ENCODE results near the gene PRSS36. TPM values are rescaled to one million over a fixed set of nuclear protein-coding genes. Genes with fewer than 3 reads are reported as not detected.
"Not testable (repeated sequence)": the region's sequence is repeated elsewhere in the genome, so short reads cannot be mapped to it uniquely, and the experiment has no call there.

Gene PRSS36
- total RNA-seq, 1 donor from 2014 or later, result 2.0 TPM

- no peak for TF ChIP-seq CTCF (conservative IDR thresholded peaks at IDR 0.05)
- no peak for DNase-seq (ENCODE audit: extremely low spot score, unreplicated experiment)
- H3K9me3 Mint-ChIP-seq, result no peaks in the 10 kb centered on the region
- H3K4me1 Mint-ChIP-seq (ENCODE audit: unreplicated experiment), result peaks cover 34% of the 10 kb centered on the region
- H3K36me3 Mint-ChIP-seq, result peaks cover 45% of the 10 kb centered on the region
- peak overlapping the region; percentile 95 for H3K4me3 Mint-ChIP-seq
- H3K27ac Mint-ChIP-seq, result peak overlapping the region; percentile 100
- peaks cover 3% of the 10 kb centered on the region for H3K27me3 Mint-ChIP-seq
Observed at GRCh38 chr16:31181102-31181830, 31.4 kb upstream of the PRSS36 start.

- Mint-ChIP-seq H3K27ac (peak within 1 kb of the TSS; percentile 100), H3K4me3 (peak within 1 kb of the TSS; percentile 95), H3K4me1 (ENCODE audit: unreplicated experiment) (peaks cover 29% of the 10 kb centered on the region), H3K27me3 (peaks cover 3% of the 10 kb centered on the region), H3K9me3 (no peaks in the 10 kb centered on the region), H3K36me3 (peaks cover 31% of the 10 kb centered on the region)
- no peak for TF ChIP-seq CTCF (conservative IDR thresholded peaks at IDR 0.05)
- peak; percentile 92 for DNase-seq (ENCODE audit: extremely low spot score, unreplicated experiment)
Observed at GRCh38 chr16:31179747-31180459, 30.0 kb upstream of the PRSS36 start, which contains the start of gene FUS. FUS (plus strand) TSS chr16:31180139; CDS start chr16:31180215, 76 bp downstream.

GRCh38 chr16:31179219-31179746, 29.4 kb upstream of the PRSS36 start:
- Mint-ChIP-seq H3K9me3 (no peaks in the 10 kb centered on the region), H3K27ac (peak overlapping the region; percentile 100), H3K4me3 (peak overlapping the region; percentile 95), H3K36me3 (peaks cover 27% of the 10 kb centered on the region), H3K27me3 (peaks cover 3% of the 10 kb centered on the region), H3K4me1 (ENCODE audit: unreplicated experiment) (peaks cover 29% of the 10 kb centered on the region)
- TF ChIP-seq CTCF (conservative IDR thresholded peaks at IDR 0.05), result no peak
- DNase-seq (ENCODE audit: extremely low spot score, unreplicated experiment), result no peak

GRCh38 chr16:31177136-31177535, 27.3 kb upstream of the PRSS36 start:
- Mint-ChIP-seq H3K27me3 (peaks cover 3% of the 10 kb centered on the region), H3K36me3 (peaks cover 9% of the 10 kb centered on the region), H3K4me1 (ENCODE audit: unreplicated experiment) (peaks cover 9% of the 10 kb centered on the region), H3K9me3 (no peaks in the 10 kb centered on the region), H3K27ac (no peak overlapping the region), H3K4me3 (no peak overlapping the region)
- TF ChIP-seq CTCF (conservative IDR thresholded peaks at IDR 0.05), result no peak
- no peak for DNase-seq (ENCODE audit: extremely low spot score, unreplicated experiment)

- not testable (repeated sequence) for H3K36me3 Mint-ChIP-seq; H3K4me1 Mint-ChIP-seq (ENCODE audit: unreplicated experiment); H3K4me3 Mint-ChIP-seq; H3K9me3 Mint-ChIP-seq; DNase-seq (ENCODE audit: extremely low spot score, unreplicated experiment); H3K27me3 Mint-ChIP-seq
- peak overlapping the region; percentile 9 for H3K27ac Mint-ChIP-seq
Observed at GRCh38 chr16:31170048-31170447, 20.2 kb upstream of the PRSS36 start.

GRCh38 chr16:31168848-31169247, 19.0 kb upstream of the PRSS36 start:
- Mint-ChIP-seq H3K9me3 (no peaks in the 10 kb centered on the region), H3K4me1 (ENCODE audit: unreplicated experiment) (peaks cover 5% of the 10 kb centered on the region), H3K27me3 (no peaks in the 10 kb centered on the region), H3K27ac (no peak overlapping the region), H3K4me3 (no peak overlapping the region), H3K36me3 (no peaks in the 10 kb centered on the region)
- no peak for DNase-seq (ENCODE audit: extremely low spot score, unreplicated experiment)
- TF ChIP-seq CTCF (conservative IDR thresholded peaks at IDR 0.05), result no peak

Measured in type B pancreatic cell (in vitro differentiated cells).